PC-9 (cell line): ENCODE results near the gene TMEM179.

Source experiments
- EZH2 ChIP-seq: fragments of 200-600 bp; sonication (generic); IDR thresholded peaks from 2 replicates; pipeline ENCODE4 v1.8.0; 2017; ENCODE audit warnings: antibody characterized with exemption, low read depth
- TF ChIP-seq, protein P1 (sequence below): fragments of 200-600 bp; sonication (generic); conservative IDR thresholded peaks from 2 replicates; pipeline ENCODE4 v1.6.1; 2017; ENCODE audit warnings: mixed run types, antibody characterized with exemption, mild to moderate bottlenecking, moderate library complexity

DNA sequence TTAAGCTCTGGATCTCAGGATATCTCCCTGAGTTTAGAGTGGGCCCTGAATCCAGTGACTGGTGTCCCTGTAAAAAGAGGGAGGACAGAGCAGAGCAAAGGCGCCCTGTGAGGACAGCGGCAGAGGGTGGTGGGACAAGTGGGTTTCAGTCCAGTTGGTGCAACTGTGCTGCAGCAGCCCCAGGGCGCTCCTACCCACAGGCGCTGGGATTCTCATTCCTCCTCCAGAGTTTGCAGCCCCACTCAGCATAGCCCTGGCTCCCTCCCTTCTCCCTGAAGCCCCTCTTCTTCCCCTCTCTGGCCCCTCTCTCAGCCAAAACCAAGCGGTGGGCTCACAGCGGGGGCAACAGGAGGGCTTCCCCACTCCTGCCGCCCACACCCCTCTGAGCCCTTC, 1.6 kb downstream of the TMEM179 start:
- TF ChIP-seq, protein P1, sequence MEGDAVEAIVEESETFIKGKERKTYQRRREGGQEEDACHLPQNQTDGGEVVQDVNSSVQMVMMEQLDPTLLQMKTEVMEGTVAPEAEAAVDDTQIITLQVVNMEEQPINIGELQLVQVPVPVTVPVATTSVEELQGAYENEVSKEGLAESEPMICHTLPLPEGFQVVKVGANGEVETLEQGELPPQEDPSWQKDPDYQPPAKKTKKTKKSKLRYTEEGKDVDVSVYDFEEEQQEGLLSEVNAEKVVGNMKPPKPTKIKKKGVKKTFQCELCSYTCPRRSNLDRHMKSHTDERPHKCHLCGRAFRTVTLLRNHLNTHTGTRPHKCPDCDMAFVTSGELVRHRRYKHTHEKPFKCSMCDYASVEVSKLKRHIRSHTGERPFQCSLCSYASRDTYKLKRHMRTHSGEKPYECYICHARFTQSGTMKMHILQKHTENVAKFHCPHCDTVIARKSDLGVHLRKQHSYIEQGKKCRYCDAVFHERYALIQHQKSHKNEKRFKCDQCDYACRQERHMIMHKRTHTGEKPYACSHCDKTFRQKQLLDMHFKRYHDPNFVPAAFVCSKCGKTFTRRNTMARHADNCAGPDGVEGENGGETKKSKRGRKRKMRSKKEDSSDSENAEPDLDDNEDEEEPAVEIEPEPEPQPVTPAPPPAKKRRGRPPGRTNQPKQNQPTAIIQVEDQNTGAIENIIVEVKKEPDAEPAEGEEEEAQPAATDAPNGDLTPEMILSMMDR = no peak
- no peak for TF ChIP-seq EZH2
